GM10266 (cell line): ENCODE data around the gene LCLAT1.

Experiments used
- DNase-seq: peaks from one replicate; pipeline ENCODE4 v3.0.0; 2012; ENCODE audit errors: extremely low spot score
- CTCF ChIP-seq: IDR thresholded peaks from 2 replicates; pipeline ENCODE4 v1.5.1; 2012; ENCODE audit warnings: mild to moderate bottlenecking, low read depth; ENCODE audit not compliant: control insufficient read depth, insufficient read depth; ENCODE audit errors: missing control alignments

The LCLAT1 gene

DNA sequence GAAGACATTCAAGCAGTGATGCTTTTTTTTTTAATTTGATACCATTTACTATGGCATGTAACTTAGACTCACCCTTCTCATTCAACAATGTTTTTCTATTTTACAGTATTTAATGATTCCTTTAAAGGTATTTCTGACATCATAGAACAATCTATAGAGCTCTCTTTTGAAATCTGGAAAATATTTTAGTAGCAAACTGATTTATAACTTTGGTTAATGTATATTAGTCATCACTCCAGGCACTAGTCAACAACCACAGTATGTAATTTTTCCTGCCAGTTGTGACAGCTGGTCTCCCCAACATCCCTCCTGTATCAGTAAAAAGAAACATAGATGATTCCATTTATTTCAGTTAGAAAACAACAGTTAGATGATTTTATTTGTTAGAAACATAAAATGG lies 122.9 kb downstream of the LCLAT1 start:
- no peak for TF ChIP-seq CTCF
- no peak for DNase-seq

DNA sequence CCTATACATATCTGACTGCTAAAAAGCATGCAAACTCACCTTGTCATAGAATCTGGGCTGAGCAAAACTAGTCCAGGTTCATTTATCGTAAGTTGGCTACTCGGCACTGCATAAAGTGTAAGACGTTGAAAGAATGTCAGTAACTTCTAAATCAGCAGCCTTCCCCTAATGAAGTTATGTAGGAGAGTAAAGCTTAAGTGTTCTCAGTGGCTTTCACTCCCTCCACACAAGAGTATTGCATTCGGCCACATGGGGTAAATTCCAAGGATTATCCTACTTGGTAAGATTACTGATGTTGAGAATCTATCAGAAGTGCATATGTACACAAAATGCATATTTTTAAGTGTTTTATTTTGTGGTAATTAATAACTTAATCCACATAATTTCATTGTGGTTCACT lies 130.1 kb downstream of the LCLAT1 start:
- TF ChIP-seq CTCF, result no peak
- DNase-seq, result no peak

GRCh38 chr2:30580391-30580790 lies 133.3 kb downstream of the LCLAT1 start:
- TF ChIP-seq CTCF, result no peak
- DNase-seq, result no peak

DNA sequence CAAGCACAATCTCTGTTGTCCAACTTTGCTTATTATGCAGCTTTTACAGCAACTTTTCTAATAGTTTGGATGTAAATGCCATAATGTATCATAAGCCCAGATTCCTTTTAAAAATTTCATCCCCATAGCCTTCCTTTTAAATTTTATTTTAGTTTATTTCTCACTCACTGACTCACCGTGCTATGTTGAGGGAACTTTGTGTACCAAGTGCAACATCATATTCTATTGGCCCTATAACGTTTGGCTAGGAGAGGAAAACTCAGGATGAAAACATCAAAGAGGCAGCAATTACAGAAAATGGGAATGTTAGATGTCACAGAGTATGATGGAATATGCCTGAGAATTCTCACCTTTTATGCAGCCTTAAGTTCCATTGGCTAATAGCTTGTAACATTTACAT lies 135.5 kb downstream of the LCLAT1 start:
- no peak for DNase-seq
- TF ChIP-seq CTCF, result no peak

- TF ChIP-seq CTCF, result no peak
- no peak for DNase-seq
These were observed 136.2 kb downstream of the LCLAT1 start for GRCh38 chr2:30583204-30583749.

DNA sequence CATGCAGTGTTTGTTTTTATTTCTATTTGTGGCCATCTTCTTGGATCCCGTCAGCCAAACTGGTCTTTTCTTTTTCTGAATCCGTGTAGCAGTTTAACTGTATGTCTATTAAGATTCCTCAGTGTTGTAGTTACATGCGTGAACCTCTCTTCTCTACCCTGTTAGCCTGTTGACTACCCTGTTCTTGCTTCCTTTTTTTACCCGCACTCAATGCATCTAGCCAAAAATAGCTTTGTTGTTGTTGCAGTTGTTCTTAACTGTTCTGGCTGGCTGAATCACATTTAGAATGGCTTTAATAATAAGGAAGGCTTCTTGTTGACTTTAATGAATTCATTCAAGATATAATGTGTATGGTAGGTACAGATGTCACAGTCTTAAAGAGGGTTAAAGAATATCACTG lies 137.1 kb downstream of the LCLAT1 start:
- DNase-seq, result peak; percentile 22
- no peak for TF ChIP-seq CTCF

DNA sequence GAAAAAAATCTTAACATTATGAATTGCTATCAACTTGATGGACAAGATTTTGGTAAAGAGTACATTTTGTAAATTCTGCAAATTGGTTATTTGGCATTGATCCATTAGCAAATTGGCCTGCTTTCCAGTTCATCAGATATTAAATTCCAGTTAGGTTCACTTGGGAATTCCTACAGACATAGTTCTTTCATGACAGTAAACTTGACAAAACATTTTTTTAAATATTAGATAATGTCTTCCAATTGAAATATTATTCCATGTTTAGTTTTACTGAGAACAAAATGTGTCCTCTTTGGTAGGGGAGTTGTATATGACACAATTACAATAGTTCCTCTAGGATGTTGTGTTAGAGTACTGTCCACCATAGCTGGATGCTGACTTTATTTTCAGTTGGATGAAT lies 141.9 kb downstream of the LCLAT1 start:
- TF ChIP-seq CTCF, result no peak
- no peak for DNase-seq
